GF-D8 (cell line): ENCODE results near the gene NHS.

ENCODE experiments used
- DNase-seq: peaks from one replicate; lab custom pipeline; 2025; lab: John Stamatoyannopoulos, UW

The NHS gene

GRCh38 chrX:17779434-17779833, 404.4 kb downstream of the NHS start:
- DNase-seq = no peak
